Stimulated activated CD4-positive, alpha-beta T cell treated with anti-CD3 and anti-CD28 coated beads, TNF-alpha, amount 100 ng/mL, for 48 hours (primary cell): Measurements from ENCODE around the gene VDAC2.
"Not testable (repeated sequence)": the region's sequence is repeated elsewhere in the genome, so short reads cannot be mapped to it uniquely, and the experiment has no call there.

Experiments
- DNase-seq, 3 donors: peaks; one replicate each; pipeline ENCODE4 v3.0.0-alpha.2; 2020; ENCODE audit warnings: low read depth in 3 of 3

Gene VDAC2

GRCh38 chr10:75210282-75211006, at the start of gene VDAC2:
Gene VDAC2, plus strand, starts transcription at chr10:75210796. Its CDS starts 363 bp downstream, at chr10:75211159.
- peak; percentile 84 to 94 (median 85) for DNase-seq

- no peak for DNase-seq
Observed at GRCh38 chr10:75165684-75166622, 44.6 kb upstream of the VDAC2 start.

- DNase-seq: no peak
Observed at GRCh38 chr10:75166623-75166972, 44.0 kb upstream of the VDAC2 start.

GRCh38 chr10:75168275-75168674, 42.3 kb upstream of the VDAC2 start:
- DNase-seq: no peak

GRCh38 chr10:75170215-75170614, 40.4 kb upstream of the VDAC2 start:
- no peak for DNase-seq

GRCh38 chr10:75175046-75175445, 35.5 kb upstream of the VDAC2 start:
- DNase-seq: no peak

- DNase-seq: no peak
Observed at GRCh38 chr10:75176046-75176445, 34.5 kb upstream of the VDAC2 start.

- no peak for DNase-seq
Observed at GRCh38 chr10:75176736-75177135, 33.9 kb upstream of the VDAC2 start.

GRCh38 chr10:75179657-75180177, 30.9 kb upstream of the VDAC2 start:
- no peak for DNase-seq

GRCh38 chr10:75180592-75180991, 30.0 kb upstream of the VDAC2 start:
- no peak for DNase-seq

- no peak for DNase-seq
Observed at GRCh38 chr10:75181073-75181472, 29.5 kb upstream of the VDAC2 start.

- no peak for DNase-seq
Observed at GRCh38 chr10:75186310-75186709, 24.3 kb upstream of the VDAC2 start.

- DNase-seq: peak; percentile 33 to 37 (median 36)
Observed at GRCh38 chr10:75187961-75188426, 22.6 kb upstream of the VDAC2 start.

GRCh38 chr10:75188522-75188921, 22.1 kb upstream of the VDAC2 start:
- not testable (repeated sequence) for DNase-seq

GRCh38 chr10:75189266-75190096, 21.1 kb upstream of the VDAC2 start:
- DNase-seq: no peak

GRCh38 chr10:75191821-75192568, 18.6 kb upstream of the VDAC2 start:
- DNase-seq: no peak

- DNase-seq: not testable (repeated sequence)
Observed at GRCh38 chr10:75194625-75195024, 16.0 kb upstream of the VDAC2 start.

GRCh38 chr10:75195035-75195763, 15.4 kb upstream of the VDAC2 start:
- no peak for DNase-seq

GRCh38 chr10:75197066-75197465, 13.5 kb upstream of the VDAC2 start:
- DNase-seq: no peak

- no peak for DNase-seq
Observed at GRCh38 chr10:75197906-75198305, 12.7 kb upstream of the VDAC2 start.
